Ovary (tissue), 3 donors: ENCODE results near the gene SIL1.

ENCODE experiments used
- CTCF ChIP-seq, 3 donors: fragments of 450-650 bp in 2 of 3; fragments of 200-600 bp in 1 of 3; IDR thresholded peaks; one replicate each; pipeline versions ENCODE4 v1.5.1 to v1.8.0; 2016 to 2022; ENCODE audit warnings: antibody characterized with exemption in 3 of 3, mild to moderate bottlenecking in 1 of 3
- EP300 ChIP-seq: sonication (generic); formaldehyde crosslinking; IDR thresholded peaks from one replicate; pipeline ENCODE4 v1.6.1; 2017; ENCODE audit warnings: antibody characterized with exemption
- POLR2A ChIP-seq: fragments of 450-650 bp; IDR thresholded peaks from one replicate; pipeline ENCODE4 v1.6.1; 2017; ENCODE audit warnings: antibody characterized with exemption, mild to moderate bottlenecking, moderate library complexity
- donor health status: DM: no; HTN: no; CAD: no.

DNA sequence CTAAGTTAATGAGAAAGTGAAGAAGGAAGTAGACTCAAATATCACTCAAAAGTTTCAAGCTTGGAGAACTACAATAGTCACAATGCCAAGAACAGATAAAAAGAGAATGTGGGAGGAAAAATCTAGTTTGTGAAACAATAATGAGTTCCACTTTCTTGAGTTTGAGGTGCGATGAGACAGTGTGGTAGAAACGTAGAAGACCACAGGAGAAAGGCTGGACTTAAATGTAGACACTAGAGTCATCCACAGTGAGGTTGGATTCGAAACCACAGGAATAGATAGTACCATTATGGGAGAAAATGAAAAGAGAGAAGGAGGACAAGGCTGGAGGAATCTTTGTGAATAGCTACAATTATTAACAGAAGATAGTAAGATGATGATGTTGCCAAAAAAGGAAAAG, 182.0 kb downstream of the SIL1 start:
- TF ChIP-seq CTCF (IDR thresholded peaks at IDR 0.05) (no peak), EP300 (no peak), POLR2A (no peak)
